Measurements from ENCODE around the gene TCEA2.
"Not testable (repeated sequence)": the region's sequence is repeated elsewhere in the genome, so short reads cannot be mapped to it uniquely, and the experiment has no call there.

Gene TCEA2

DNA sequence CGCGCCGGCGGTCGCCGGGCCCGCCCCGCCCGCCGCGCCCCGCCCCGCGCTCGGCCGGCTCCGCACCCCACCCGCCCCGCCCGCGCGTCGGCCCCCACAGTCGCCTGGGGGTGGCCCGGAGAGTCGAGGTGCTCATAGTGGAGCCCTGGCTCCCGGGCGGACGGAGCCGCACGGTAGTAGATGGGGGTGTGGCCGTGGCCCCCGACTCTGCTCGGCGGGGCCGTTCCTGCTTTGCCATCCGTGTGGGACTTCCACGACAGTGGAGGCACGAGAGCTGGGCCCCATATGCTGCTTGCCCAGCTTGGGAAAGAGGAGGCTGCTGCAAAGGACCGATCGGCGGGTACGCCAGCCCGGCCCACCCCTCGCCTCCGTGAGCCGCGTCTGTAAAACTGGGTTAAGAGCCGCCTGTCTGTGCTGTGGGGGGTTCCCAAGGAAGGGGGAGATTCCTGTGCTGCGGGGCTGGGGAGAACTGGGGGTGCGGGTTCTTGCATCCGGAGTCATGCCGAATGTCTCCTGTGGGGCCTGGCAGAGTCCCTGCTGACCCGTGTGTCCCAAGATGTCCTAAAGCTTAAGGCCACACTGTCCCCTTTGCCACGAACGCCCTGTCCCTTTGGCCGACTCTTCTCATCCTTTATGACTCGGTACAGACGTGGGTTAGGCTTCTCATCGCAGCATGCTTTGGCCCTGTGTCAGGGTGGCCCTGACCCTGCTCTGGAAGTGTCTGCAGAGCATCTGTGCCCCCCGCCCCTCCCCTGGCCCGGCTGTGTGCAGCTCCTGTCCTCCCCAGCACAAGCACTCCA is 17.2 kb downstream of the TCEA2 start, which contains the start of gene OPRL1:
Gene OPRL1, plus strand, starts transcription at position 70 of the 800 bp plus-strand sequence. CDS start 12,639 bp downstream, outside the sequence.
- no peak for DNase-seq

DNA sequence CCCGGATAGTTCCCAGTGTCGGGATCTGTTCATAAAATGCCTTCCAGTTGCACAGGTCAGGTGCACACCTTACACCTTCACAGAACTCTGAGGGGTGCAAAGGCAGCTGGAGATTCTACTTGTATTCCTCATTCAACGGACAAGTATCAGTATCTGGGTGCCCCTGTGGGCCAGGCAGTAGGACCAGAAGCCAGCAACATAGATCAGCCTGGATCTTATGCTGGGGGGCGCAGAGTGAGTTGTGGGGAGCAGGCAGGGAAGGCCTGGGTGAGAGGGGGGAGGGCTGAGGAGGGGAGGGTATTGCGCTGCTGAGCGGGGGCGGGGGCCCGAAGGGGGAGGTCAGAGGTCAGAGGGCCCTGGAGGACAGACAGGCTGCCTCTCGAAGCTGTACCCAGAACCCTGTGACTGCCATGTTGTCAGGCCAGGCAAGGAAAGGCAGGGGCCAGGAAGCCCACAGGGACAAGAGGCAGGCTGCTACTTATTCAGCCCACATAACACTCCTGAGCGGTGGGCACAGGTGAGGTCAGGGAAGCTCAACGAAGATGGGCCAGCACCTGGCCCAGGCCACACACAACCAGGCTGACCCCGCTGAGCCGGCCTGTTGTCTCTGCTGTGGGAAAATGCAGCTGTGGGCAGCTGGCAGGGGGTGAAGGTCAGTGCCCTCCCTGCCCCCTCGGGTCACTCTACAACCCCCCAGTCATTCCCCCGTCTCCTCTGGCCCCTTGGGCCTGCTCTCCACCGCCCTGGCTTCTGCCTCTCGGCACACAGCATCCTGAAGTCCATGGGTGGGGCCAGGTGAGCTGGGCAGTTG is 18.0 kb downstream of the TCEA2 start:
- DNase-seq, result no peak

DNA sequence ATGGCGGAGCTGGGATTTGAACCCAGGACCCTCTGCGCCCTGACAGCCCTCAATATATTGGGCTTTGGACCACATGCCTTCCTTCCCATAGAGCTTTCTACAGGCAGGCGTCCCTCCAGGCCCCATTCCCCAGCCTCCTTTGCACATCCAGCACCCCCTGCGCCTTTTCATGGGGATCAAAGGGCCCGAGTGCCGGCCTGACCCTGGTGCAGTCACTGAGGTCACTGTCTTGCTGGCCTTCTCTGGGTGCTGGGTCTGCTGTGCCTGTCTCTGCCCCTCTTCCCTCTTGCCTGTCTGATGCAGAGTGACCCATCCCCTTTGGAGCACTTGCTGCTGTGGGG is 18.6 kb downstream of the TCEA2 start:
- no peak for DNase-seq

DNA sequence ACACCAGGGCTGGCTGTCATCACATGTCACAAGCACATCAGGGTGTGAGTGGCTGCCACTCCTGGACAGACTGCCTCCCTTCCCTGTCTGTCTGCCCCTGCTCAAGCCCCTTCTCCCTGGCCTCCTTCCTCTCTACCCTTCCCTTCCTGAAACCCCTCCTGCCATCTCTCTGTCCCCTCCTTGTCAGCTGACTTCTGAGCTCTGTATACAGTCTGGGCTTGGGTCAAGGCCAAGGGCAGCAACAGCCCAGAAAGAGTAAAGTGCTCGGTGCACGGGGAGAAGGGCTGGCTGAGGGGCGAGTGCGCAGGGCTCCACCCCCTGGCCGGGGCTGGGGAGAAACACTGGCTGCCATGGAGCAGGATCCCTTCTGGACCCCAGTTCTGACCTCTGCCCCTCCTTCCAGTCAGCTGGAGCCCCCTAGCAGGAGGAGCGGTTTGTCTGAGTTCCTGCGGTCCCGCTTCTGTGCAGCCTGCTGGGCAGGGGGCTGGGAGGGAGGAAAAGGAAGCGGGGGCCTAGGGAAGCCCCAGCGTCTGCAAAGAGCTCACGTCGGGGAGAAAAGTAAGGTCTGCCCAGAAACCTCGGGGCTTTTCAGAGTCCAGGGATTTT is 19.2 kb downstream of the TCEA2 start:
- DNase-seq, result no peak

DNA sequence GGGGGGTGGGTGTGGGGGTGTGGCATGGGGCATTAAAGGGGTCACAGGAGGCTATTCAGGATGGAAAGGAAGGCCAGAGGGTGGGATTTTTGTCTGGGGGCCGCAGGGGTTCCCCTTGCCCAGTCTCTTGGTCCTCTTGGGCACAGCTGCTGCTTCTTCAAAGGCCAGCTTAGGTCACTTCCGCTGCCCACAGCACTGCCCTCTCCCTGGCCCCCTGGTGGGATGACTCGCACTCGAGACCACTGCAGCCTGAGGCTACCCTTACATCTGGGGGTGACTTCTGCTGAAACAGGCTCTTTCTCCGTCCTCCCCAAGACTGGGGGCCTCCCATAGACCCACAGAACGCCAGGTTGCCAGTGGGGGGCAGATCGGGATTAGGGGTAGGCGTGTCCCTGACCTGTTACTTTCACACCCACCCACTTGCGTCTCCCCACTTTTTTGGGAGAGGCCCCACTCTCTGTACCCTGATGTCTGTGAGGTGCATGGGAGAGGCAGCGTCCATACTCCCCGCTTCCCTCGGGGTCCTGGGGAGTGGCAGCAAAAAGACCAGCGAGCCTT is 19.9 kb downstream of the TCEA2 start:
- no peak for DNase-seq

DNA sequence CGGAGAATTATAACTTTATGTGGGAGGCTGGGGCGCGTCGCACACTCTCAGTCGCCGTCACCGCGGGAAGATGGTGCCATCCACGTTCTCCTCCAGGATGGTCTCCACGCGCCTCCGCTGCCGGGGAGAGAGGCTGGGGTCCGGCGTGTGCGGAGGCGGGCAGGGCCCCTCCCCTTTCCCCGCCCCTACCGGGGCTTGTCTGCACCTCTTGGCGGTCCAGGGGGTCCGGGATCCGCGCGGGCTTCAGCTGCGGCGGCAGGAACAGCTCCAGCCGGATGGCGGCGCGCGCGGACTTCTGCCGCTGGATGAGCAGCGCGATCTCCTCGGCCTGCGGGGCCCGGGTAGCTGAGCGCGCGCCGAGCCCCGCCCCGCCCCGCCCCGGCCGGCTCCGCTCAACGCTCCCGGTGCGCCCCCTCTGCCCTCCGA is 20.4 kb downstream of the TCEA2 start:
- DNase-seq, result peak; percentile 59

DNA sequence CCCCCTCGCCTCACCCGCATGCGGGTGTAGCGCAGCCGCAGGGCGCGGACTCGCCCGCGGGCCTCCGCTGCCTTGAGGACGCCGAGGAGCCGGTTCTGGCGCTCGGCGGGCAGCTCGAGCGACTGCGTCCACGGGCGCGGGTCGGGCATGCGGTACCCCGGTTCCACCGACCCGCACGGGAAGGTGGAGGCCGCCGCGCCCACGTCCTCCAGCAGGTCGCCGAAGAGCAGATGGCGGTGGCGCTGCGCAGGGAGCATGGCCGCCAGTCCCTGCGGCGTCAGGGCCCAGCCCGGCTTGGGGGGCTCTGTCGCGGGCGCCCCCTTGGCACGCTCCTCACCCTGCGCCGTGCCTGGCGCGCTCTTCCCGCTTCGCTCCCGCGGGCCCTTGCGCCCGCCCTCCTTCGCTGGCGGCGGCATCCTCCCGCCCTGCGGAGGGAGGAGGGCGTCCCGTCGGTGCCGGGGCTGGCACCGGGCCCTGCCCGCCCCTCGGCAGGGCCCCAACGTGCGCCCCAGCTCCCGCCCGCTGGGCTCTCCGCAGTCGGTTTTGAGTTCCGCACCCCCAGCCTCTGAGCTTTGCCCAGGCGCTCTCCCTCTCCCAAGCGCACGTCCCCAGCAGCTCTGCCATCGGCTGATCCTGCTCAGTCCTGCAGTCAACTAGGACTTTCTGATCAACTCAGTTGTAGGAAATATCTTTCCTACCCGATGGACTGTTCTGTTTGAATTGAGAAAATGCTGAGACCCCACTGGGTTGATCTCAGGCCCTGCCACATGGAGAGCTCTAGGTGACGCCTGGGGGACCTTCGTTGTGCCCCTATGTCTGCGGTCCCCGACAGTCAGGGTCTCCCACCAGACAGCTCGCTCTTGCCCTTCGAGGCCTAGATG is 21.0 kb downstream of the TCEA2 start, which contains the start of gene LKAAEAR1:
Gene LKAAEAR1, minus strand, starts transcription at position 595 of the 881 bp plus-strand sequence. Its CDS starts 179 bp downstream, at position 416.
- no peak for DNase-seq

DNA sequence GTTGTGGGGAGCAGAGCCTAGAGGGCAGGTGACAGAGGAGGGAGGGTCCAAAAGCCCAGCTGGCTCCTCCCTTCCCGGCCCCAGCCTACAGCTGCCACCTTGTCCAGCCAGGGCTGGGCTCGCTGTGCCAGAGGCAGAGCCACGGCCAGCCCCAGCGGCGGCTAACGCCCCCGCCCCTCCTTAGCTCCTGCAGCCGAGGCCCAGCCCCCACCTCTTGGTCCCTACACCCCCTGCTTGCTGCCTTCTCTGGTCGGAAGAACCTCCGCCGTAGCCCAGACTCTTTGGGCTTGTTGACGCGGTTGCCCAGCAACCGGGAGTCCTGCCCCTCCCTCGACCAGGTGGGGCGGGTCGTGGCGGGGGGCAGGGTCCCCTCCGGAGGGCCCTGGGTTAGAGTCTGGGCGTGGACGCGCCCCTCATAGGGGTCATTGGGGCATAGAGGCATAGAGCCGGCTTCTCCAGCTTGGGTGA is 21.7 kb downstream of the TCEA2 start:
- no peak for DNase-seq

DNA sequence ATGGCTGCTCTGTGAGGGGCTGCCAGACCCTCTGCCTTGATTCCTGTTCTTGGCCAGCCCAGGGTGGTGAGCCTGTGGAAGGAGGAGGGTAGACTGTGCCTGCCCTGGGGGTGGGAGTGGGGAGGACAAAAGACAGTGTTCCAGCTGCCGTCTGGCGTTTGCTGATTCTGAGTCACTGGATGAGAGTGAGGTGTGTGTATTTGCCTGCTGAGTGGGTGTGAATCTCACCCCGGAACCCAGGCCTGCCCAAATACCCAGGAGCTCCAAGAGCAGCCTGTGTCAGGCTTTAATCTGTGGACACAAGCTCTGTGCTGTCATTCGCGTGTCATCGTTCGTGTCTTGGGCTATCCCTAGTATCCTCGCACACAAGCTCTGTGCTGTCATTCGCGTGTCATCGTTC is 23.8 kb downstream of the TCEA2 start:
- DNase-seq, result no peak

DNA sequence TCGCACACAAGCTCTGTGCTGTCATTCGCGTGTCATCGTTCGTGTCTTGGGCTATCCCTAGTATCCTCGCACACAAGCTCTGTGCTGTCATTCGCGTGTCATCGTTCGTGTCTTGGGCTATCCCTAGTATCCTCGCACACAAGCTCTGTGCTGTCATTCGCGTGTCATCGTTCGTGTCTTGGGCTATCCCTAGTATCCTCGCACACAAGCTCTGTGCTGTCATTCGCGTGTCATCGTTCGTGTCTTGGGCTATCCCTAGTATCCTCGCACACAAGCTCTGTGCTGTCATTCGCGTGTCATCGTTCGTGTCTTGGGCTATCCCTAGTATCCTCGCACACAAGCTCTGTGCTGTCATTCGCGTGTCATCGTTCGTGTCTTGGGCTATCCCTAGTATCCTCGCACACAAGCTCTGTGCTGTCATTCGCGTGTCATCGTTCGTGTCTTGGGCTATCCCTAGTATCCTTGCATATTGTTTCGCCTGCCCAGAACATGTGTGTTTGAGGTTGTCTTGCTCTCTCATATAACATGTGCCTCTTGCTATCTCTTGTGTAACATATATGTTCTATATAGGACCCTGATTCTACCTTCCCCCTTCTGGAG is 24.3 kb downstream of the TCEA2 start:
- DNase-seq, result not testable (repeated sequence)

DNA sequence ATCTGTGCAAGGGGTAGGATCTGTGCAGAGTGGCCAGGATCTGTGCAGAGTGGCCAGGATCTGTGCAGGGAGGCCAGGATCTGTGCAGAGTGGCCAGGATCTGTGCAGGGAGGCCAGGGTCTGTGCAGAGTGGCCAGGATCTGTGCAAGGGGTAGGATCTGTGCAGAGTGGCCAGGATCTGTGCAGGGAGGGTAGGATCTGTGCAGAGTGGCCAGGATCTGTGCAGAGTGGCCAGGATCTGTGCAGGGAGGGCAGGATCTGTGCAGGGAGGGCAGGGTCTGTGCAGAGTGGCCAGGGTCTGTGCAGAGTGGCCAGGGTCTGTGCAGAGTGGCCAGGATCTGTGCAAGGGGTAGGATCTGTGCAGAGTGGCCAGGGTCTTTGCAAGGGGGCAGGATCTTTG is 25.6 kb downstream of the TCEA2 start:
- not testable (repeated sequence) for DNase-seq

DNA sequence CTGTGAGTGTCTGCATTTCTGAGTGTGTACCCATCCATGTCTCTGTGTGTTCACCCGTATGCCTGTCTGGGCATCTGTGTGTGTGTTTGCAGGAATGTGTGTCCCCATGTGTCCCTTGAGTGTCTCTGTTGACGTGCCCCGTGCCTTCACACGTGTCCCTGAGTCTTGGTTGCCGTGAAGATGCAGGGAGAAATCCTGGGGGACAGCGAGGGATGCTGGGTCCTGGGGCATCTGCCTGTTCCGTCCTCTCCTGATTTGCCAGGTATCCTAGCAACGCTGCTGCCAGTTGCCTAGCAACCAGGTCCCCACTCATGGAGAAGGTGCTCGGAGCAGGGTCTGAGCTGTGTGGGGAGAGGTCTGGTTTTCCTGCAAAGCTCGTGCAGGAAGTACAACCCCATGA is 27.2 kb downstream of the TCEA2 start:
- DNase-seq, result no peak

DNA sequence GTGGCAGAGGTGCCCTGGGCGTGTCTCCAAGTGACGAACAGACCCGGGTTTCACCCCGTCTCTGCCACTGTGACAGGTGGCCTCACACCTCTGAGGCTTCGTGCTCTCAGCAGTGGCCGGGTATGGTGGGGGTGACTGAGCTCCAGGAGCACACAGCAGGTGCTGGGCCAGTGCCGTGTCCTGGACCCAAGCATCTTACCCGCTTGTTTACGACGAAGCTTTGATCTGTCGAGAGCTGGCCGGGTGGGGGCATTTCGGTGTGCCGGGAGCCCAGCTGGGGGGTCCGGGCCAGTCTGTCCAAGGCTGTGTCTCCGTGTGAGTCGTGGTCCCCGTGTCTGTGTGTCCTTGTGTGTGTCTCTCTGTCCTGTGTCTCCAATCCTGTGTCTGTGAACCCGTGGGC is 28.3 kb downstream of the TCEA2 start:
- no peak for DNase-seq

DNA sequence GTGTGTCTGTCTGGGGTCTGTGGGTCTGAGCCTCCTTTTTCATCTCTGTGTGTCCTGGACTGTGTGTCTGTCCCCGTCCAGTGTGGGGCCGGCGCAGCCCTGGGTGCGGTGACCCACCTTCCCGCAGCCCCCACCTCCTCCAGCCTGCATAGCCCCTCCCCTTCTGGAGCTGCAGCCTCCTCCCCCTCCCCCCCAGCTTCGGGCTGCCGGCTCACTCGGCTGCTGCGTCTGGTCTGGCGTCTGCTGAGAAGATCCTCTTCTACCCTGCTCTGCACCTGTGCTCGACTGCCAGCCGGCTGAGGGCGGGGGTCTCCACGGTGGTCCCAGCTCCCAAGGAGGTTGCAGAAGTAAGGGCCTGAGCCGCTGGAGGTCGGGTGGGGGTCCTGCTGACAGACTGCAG is 28.8 kb downstream of the TCEA2 start:
- no peak for DNase-seq

DNA sequence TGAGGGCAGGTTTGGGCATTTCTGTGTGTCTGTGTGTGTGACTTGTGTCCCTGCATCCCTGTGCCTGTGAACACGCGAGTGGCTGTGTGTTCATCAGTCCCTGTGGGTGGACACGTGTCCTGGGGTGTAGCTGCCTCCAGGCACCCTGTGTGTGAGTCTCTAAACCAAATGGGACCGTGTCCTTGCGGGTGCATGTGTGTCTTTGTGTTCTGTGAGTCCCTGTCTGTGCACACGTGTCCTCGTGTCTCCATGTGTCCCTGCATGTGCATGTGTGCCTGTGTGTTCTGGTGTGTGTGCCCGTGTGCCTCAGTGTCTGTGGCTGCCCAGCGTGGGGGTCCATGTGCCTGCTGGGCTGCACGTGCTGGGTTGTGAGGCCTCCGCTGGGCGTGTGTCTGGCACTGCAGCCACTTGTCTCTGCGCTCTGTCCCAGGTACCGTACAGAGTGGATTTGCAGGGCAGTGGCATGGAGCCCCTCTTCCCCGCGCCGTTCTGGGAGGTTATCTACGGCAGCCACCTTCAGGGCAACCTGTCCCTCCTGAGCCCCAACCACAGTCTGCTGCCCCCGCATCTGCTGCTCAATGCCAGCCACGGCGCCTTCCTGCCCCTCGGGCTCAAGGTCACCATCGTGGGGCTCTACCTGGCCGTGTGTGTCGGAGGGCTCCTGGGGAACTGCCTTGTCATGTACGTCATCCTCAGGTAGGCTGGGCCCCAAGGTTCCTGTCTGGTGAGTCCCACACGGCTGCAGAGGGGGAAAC is 29.4 kb downstream of the TCEA2 start:
- no peak for DNase-seq

DNA sequence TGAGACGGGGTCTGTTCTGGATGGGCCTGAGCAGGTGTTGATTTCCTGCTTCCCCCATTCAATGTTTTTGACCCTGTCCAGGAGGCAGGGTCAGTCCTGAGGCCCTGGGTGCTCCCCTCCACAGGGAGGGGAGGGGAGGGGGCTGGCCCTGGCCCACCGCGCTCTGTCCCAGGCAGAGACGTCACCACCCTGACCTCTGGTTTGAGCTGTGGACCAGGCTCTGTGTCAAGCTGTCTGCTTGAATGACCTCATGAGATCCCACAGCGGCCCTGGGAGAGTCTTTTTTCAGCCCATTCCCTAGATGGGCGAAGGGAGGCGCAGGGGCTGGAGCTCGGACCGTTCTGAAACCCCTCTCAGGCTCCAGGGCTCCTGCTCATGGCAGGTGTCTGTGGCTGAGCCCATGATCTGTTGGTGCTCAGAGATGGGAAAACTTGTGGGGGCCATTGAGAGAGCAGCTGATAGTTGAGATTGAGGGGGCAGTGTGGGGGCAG is 30.1 kb downstream of the TCEA2 start:
- no peak for DNase-seq

DNA sequence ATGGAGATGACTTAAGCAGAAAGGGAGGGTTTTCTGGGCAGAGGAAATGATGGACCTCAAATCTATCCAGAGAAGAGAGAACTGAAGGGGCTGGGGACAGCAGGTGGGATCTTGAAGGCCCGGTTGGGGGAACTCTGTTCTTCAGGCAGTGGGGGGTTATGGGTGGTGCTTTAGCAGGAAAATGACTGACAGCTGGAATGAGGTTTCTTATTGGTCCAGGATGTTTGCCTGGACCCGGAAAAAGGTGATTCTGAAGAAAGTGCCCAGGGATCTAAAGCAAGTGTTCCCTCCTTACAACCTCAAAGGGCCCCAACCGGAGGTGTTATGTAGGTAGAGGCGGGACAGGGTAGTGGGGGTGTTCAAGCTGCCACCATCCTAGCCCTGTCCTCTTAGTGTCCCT is 32.5 kb downstream of the TCEA2 start:
- no peak for DNase-seq

DNA sequence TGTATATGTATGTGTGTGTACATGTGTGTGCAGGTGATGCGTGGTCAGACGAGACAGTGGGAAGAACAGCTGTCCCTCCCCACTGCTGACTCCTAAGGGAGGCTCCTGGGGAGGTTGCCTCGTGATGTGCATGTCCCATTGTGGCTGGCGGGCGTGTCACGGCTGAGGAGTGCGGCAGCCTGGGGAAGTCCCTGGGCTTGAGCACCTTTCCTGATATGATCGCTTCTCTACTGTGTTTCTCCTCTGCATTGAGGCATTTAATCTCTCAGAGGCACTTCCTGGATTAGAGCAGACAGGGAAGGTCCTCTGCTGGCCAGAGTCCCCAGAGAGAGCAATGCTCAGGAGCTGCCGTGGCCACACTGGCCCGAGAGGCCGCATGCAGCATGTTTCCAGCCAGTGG is 32.9 kb downstream of the TCEA2 start:
- DNase-seq, result no peak

DNA sequence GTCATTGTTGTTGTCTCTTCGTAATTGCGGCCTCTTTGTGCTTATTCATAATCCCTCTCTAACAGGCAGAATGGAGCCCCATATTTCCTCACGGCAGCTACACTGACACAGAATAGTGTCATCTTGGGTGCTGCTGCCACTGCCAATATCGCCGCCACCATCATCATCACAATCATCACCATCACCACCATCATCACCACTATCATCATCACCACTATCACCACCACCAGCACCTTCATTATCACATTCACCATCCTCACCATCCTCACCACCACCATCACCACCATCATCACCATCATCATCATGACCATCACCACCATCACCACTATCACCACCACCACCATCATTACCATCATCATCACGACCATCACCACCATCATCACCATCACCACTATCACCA is 33.5 kb downstream of the TCEA2 start:
- no peak for DNase-seq

DNA sequence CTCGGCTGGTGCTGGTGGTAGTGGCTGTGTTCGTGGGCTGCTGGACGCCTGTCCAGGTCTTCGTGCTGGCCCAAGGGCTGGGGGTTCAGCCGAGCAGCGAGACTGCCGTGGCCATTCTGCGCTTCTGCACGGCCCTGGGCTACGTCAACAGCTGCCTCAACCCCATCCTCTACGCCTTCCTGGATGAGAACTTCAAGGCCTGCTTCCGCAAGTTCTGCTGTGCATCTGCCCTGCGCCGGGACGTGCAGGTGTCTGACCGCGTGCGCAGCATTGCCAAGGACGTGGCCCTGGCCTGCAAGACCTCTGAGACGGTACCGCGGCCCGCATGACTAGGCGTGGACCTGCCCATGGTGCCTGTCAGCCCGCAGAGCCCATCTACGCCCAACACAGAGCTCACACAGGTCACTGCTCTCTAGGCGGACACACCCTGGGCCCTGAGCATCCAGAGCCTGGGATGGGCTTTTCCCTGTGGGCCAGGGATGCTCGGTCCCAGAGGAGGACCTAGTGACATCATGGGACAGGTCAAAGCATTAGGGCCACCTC is 35.5 kb downstream of the TCEA2 start:
- DNase-seq, result no peak
